HG02870 (cell line): ENCODE measurements around the gene COASY.
"Not testable (repeated sequence)": the region's sequence is repeated elsewhere in the genome, so short reads cannot be mapped to it uniquely, and the experiment has no call there.

Experiments used
- ATAC-seq: cut with Tn5 transposase; IDR thresholded peaks from one replicate; pipeline ENCODE4 v1.9.1; 2021; ENCODE audit warnings: mild to moderate bottlenecking, moderate library complexity; ENCODE audit not compliant: unreplicated experiment

Gene COASY

DNA sequence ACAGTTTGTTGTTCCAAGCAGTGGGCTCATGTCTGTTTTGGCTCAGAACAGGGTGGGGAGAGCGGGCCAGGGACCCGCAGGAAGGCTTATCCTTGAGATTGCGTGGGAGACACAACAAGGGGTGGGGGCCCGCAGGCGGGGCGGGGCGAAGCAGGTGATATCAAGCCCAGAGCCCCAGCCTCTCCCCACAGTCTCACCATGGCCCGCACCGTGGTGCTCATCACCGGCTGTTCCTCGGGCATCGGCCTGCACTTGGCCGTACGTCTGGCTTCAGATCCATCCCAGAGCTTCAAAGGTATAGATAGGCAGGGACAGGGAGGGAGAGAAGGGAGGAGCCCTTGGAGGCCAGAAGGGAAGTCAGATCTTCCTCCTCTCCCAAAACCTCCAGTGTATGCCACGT lies 9.2 kb upstream of the COASY start, which contains the start of gene HSD17B1:
Gene HSD17B1 (plus strand): TSS at position 188 of the 400 bp plus-strand sequence. CDS start 11 bp downstream, at position 199.
- not testable (repeated sequence) for ATAC-seq

- no peak for ATAC-seq
These were observed 8.7 kb upstream of the COASY start for GRCh38 chr17:42553161-42553818.

GRCh38 chr17:42553866-42554249 lies 8.1 kb upstream of the COASY start:
- no peak for ATAC-seq

DNA sequence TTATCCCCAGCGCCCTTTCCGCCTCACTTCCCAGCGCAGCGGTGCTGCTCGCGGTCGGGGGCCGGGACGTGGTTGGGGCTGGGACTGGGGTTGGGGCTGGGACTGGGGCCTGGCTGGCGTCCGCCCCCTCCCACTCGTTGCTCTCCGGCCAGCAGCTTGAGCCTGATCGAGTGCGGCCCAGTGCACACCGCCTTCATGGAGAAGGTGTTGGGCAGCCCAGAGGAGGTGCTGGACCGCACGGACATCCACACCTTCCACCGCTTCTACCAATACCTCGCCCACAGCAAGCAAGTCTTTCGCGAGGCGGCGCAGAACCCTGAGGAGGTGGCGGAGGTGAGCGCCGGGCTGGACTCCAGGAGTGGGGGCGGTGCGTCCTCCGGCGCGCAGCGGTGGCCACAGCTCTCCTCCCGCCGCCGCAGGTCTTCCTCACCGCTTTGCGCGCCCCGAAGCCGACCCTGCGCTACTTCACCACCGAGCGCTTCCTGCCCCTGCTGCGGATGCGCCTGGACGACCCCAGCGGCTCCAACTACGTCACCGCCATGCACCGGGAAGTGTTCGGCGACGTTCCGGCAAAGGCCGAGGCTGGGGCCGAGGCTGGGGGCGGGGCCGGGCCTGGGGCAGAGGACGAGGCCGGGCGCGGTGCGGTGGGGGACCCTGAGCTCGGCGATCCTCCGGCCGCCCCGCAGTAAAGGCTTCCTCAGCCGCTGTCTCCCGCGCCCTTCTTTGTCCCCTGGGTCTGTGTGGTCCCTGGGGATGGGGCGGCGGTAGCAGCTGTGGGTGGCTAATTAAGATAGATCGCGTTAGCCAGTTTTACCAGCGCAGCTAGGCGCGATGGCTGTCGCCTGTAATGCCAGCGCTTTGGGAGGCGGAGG lies 7.5 kb upstream of the COASY start:
- ATAC-seq = peak; percentile 59

GRCh38 chr17:42555122-42555622 lies 6.8 kb upstream of the COASY start:
- no peak for ATAC-seq

GRCh38 chr17:42555961-42556617 lies 5.9 kb upstream of the COASY start:
- not testable (repeated sequence) for ATAC-seq

DNA sequence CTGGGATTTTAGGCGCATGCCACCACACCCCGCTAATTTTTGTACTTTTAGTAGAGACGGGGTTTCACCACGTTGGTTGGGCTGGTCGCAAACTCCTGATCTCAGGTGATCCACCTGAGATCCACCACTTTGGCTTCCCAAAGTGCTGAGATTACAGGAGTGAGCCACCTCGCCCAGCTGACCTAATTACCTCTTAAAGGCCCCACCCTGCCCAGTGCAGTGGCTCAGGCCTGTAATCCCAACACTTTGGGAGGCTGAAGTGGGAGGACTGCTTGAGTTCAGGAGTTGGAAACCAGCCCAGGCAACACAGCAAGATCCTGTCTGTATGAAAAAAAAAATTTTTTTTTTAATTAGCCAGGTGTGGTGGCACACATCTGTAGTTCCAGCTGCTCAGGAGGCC lies 2.9 kb upstream of the COASY start:
- no peak for ATAC-seq

DNA sequence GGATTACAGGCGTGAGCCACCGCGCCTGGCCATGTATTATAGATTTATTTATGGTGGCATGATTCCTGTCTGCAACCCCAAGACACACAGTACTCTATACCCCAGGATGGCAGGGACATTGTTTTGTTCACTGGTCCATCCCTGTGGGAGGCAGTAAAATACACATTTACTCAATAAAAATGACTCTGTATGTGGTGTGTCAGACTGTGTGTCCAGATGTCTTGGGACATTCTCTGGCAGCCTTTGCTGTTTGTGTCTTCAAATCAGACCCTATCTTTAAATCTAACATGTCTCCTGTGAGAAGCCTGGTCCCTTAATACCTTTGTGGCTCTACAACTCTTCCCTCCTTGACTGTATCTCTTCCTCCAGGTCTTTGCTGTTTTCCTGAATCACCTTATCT lies 1.7 kb upstream of the COASY start:
- ATAC-seq = no peak

DNA sequence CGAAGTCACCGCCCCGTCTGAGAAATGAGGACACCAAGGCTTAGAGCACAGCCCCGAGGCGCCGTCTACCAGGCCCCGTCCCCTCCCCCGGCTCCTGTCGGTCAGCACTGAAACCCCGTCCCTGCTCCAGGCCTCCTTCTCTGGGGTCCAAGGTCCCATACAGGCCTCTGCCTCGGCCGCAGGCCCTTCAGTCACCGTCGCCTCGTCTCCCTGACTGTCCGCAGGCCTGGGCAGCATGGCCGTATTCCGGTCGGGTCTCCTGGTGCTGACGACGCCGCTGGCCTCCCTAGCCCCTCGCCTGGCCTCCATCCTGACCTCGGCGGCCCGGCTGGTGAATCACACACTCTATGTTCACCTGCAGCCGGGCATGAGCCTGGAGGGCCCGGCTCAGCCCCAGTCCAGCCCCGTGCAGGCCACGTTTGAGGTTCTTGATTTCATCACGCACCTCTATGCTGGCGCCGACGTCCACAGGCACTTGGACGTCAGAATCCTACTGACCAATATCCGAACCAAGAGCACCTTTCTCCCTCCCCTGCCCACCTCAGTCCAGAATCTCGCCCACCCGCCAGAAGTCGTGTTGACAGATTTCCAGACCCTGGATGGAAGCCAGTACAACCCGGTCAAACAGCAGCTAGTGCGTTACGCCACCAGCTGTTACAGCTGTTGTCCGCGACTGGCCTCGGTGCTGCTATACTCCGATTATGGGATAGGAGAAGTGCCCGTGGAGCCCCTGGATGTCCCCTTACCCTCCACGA lies 617 bp downstream of the COASY start:
- ATAC-seq = no peak

DNA sequence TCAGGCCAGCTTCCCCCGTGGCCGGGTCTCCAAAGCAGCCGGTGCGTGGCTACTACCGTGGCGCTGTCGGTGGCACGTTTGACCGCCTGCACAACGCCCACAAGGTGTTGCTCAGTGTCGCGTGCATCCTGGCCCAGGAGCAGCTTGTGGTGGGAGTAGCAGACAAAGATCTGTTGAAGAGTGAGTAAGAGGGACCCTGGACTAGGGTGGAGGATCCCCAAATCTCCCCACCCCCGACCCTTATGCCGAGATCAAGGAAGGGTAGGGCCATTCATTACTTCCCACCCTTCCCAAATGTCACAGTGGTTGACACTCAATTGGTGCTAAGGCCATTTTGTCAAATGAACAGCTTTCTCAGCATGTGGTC lies 1.2 kb downstream of the COASY start:
- ATAC-seq = no peak

DNA sequence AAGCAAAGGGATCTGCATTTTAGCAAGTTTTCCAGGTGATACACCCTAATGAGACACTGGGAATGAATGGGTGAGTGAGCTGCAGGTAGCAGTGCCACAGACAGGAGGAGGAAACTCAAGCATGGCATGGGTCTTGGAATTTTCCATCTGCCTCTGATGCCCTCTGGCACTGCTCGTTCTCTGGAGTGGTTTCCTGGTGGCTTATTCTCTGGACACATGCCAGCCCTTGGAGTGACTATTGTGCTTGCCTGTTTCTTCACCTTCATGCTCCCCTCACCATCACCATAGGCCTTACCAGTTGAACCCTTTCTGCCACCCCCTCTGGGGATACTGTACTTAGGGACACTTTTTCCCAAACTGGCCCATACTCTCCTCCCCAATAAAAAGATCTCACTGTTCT lies 1.6 kb downstream of the COASY start:
- ATAC-seq = no peak

DNA sequence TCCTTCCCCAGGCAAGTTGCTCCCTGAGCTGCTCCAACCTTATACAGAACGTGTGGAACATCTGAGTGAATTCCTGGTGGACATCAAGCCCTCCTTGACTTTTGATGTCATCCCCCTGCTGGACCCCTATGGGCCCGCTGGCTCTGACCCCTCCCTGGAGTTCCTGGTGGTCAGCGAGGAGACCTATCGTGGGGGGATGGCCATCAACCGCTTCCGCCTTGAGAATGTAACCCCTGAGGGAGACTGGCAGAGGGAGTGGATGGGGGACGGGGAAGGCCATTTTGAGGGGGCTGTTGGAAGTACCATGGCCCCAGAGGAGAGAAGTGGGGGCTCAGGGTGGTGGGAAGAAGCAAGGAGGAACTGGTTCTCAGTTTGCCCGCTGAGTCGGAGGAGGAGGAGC lies 2.0 kb downstream of the COASY start:
- ATAC-seq = no peak

- ATAC-seq = no peak
These were observed 3.0 kb downstream of the COASY start for GRCh38 chr17:42564815-42565522.

GRCh38 chr17:42565523-42566214 lies 3.7 kb downstream of the COASY start:
- ATAC-seq = no peak

- ATAC-seq = no peak
These were observed 4.4 kb downstream of the COASY start for GRCh38 chr17:42566215-42566882.

DNA sequence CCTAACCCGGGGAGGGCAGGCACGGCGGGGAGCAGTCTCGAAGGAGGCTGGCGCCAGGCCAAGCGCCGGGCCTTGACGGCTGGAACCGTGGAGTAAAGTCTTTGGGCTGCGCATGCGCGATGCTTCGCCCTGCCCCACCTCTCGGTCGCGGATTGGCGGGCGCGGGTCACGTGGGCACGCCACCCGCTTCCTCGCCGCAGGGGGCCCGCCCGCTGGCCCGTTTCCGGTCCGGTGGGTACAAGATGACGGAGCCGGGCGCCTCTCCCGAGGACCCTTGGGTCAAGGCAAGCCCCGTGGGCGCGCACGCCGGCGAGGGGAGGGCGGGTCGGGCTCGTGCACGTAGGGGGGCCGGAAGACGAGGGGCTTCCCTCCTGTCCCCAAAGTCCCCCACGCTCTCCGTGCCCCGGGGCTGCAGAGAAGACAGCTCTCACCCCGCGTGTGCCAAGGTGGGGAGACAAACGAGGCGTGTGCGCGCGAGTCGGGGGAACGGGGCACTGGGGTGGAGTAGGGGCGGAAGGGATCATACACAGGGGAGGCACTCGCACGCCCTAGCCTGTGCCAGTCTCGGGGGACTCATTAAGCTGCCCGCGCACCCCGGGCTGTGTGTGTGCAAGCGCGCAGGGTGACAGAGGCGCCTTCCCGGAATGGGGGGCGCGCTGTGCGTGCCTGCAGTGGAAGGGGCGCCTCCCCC lies 5.1 kb downstream of the COASY start, which contains the start of gene MLX:
Gene MLX (plus strand): TSS at position 218 of the 691 bp plus-strand sequence. CDS start 25 bp downstream, at position 243.
- ATAC-seq = no peak

DNA sequence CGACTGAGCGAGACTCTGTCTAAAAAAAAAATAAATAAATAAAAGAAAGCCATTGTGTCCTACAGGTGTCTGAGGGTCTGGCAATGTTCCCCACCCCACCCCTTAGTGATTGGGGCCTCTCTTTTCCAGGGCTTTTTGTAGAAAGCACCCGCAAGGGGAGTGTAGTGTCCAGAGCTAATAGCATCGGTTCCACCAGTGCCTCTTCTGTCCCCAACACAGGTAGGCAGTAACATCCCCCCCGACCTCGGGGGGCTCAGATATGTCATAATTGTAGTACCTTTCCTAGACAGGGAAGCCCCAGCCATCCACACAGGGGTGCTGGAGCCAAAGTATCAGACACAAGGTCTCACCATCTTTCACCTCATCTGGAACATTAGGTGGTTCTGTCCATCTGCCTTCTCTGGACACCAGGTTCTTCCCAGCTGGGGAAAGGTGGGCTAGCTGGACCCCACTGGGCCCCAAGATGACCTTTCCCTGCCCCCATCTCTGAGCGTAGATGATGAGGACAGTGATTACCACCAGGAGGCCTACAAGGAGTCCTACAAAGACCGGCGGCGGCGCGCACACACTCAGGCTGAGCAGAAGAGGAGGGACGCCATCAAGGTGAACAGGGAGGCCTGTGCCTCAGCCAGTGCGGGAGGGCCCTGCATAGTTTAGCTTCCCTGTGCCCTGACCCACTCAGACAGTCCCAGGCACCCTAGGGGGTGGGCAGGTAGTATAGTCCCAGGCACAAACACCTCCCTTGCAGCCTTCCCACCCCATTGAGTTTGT lies 6.6 kb downstream of the COASY start:
- ATAC-seq = no peak
